Stimulated activated CD4-positive, alpha-beta T cell treated with anti-CD3 and anti-CD28 coated beads, Interleukin-4, amount 100 ng/mL, for 4 hours (primary cell): ENCODE measurements around the gene CAPRIN1.

Source experiments
- DNase-seq, 2 experiments: peaks; one replicate each; pipeline ENCODE4 v3.0.0-alpha.2; 2020

The CAPRIN1 gene

DNA sequence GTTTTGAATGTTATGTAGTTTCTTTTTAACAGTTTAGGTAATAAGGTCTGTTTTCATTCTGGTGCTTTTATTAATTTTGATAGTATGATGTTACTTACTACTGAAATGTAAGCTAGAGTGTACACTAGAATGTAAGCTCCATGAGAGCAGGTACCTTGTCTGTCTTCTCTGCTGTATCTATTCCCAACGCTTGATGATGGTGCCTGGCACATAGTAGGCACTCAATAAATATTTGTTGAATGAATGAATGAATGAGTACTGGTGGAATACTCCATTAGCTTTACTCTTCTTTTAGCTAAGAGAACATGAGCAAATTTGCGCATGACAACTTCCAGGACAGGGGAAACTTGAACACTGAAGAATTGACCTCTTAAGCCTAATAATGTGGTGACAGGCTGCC is 47.3 kb downstream of the CAPRIN1 start:
- DNase-seq = no peak

DNA sequence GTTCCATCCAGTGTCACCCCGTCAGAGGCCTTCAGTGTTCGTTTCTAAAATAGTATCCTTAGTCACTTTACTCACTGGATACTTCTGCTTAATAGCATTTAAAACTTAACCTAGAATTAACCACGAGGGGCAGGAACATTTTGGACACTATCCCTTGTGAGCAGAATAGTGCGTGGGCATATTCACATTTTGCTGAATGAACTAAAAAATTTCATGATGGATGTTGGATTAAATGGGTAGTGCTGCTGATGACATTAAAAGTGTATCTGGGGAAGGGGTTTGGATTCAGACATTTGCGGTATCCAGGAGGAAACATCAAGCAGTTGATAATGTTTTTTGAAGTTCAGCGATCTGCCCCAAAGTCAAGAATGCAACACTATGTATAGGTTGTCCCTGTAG is 53.1 kb downstream of the CAPRIN1 start:
- DNase-seq = no peak

DNA sequence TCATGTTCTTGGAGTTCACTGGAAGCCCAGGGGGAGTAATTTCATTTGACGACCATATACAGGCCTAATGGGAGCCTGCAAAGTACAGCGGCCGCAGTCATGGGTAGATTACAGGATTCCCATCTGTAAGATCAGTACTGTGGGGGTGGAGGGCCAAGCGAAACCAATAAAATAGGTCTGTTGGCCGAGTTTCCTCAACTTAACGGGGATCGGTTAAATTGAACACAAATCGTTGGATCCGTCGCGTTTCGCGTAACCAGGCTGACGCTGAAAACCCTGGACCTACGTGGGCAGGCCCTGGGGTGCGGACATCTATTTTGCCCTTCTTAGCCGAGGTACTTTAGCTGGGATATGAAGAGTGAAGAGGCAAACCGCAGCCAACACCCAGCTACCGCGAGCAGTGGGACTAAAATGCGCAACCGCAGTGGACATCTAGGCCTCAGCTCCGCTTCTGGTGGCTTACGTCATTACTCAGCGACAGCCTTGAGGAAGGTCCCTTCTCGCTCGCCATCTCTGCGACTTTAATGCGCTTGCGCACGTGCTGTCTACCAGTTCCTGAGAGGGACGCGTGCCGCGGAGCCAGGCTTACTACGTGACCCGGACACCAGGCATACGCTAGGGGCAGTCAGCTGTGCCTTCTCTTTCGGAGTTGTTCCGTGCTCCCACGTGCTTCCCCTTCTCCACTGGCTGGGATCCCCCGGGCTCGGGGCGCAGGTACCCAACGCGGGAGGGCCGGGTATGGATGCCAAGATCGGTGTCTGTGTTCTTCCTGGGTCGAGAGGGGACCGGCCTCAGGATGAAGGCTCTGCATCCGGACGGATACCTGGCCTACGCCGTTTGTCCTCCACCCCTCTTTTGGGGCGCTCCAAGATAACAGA is 53.8 kb downstream of the CAPRIN1 start, which contains the start of gene NAT10:
NAT10 (plus strand) TSS at position 551 of the 878 bp plus-strand sequence. CDS start 2,597 bp downstream, outside the sequence.
- peak; percentile 91 to 98 for DNase-seq

DNA sequence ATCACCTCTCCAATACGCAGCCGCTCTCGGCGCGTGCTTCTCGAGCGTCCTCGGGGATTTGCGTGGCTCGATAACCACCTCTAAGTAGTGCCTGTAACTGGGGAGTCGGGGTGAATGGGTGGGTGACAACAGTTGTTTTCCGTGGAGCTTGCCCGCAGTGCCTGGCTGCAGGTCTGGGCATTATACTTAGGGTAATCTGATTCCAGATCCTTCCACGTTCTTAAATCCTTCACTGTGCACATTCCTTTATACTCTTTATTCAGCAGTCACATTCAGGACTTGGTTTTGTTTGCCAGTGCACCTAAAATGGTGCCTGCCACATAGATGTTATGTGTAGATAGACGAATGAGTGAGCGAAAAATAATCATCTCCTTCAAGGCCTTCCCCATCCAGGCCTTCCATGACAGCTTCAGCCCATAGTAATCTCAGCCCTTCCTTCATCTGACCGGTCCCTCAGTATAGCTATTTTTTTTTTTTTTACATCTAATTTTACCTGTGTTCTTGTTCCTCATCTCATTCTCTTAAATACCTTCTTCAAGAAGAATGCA is 54.5 kb downstream of the CAPRIN1 start:
- no peak for DNase-seq

DNA sequence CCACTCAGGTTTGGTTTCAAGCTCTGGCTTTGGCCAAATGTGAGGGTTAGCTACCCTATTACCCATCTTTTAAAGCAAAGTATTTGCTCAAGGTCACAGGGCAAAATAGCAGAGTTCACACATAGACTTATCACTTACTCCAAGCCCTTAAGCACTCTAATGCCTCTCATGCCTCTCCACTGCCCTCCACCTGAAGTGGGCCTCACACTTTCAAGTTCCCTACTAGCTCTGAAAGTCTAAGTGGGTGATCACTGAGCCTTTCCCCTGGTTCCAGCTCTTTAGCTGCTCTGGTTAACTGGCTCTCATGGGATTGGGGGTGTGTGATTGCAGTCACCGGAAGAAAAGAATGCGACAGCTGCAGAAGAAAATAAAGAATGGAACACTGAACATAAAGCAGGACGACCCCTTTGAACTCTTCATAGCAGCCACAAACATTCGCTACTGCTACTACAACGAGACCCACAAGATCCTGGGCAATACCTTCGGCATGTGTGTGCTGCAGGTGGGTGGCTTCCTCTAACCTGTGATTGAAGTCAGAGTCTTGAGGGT is 60.3 kb downstream of the CAPRIN1 start:
- DNase-seq = no peak

DNA sequence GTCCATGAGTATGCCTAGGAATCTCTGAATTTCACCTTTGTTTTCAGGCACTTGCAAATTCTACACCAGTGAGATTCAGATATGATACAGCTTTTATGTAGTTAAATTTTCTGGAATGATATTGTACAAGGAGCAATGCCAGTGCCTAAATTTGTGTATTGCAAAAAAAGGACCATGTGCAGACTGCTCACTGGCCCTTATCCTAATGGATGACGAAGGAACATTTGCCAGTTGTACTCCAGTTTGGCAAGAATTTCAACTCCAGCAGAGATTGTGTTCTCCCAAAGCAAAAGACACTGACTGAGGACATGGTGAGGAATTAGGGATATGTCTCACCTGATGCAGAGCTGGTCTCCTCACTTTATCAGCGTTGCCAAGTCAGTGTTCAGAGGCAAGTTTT is 62.5 kb downstream of the CAPRIN1 start:
- no peak for DNase-seq

DNA sequence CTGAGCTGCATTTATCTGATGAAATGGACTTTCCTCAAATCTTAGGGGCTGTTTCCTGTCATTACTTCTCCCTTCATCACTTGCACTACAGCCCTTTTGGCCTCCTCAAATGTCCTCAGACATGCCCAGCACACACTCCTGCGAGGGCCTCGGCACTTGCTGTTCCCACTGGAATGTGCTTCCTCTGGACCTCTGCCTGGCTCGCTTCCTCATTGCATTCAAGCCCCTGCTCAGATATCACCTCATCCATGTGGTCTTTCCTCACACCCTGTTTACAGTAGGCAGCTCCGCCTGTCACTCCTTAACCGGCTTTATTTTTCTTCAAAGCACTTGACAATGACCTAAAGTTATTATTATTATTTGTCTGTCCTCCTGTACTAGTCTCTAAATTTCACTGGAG is 62.9 kb downstream of the CAPRIN1 start:
- DNase-seq = no peak

DNA sequence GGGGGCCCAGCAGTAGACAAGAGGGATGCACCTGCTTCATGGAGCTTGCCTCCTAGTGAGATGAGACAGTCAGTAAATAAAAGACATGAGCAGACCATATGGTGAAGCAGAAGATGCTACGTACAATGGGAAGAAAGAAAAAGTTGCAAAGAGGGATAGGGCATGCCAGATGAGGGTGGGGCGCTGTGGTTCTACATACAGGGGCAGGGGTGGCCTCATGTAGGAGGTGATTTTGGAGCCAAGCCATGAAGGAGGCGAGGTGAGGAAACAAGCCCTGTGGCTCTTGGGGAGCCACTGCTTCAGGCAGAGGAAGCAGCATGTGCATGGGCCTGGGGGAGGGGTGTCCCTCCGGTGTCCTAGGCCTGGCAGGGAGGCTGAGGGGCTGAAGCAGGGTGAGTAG is 69.1 kb downstream of the CAPRIN1 start:
- DNase-seq = no peak

DNA sequence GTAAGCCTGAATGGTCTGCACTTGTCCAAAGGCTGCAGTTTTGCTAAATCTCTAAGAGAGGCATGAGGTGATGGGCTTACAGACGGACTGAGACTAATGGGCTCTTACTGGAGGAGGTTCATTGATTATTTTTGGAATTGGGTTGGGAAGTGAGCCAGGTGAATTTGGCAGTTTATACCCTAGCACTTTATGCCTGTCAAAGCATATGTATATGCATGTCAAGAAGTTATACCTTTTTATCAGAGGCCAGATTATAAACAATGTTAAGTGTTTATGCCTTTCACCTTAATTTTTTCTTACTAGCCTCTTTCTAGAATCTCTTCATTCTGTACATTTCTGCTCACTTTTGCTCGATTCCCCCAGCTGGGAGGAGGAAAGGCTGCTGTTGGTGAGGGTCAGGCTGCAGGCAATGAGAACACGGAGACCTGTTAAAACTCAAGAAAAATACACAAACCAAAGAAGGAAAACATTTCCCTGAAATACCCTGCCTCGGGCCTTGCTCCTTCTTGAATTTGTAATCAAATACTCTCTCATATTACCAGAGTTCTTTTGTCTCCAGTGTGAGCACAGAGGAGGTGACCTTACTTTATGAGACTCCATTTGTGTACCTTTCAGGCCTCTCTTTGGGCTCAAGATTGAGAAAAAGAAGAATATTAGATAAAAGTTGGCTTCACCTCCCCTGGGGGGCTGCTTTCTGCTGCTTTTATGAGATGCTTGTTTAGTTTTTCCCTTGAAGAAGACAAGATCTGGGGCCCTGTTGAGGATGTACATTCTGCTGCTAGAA is 73.5 kb downstream of the CAPRIN1 start:
- no peak for DNase-seq

DNA sequence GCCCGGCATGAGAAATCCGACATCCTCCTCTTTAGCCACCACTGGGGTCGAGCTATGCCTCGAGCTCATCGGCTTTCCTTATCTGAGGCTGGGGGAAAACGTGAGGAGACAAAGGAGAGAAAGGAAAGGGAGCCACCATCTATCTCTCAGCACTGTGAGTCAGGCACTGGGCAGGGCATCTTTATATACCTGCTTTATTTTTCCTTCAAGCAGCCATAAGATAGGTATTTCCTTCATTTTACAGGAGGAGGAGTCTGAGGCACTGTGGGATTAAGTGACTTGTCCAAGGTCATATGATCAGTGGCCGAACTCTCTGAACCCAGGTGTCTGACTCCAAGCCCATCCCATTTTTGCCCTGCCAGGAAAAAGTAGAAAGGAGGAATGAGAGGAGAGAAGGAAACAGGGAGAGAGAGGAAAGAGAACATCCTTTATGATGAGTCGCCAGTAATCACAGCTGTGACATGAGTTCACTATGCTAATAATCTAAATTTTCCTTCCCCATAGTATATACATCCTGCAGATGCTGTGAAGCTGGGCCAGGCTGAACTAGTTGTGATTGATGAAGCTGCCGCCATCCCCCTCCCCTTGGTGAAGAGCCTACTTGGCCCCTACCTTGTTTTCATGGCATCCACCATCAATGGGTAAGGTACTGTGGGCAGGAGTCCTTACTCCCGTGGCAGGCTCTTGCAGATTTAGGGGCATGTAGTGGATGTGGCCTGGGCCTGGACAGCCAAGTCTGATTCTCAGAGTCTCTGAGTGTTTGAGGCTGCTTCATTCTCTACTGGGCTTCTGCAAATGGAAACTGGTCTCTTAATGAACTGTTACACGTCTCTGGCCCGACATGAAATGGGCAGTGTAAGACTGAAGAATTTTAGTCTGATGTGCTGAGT is 75.7 kb downstream of the CAPRIN1 start:
- DNase-seq = no peak

DNA sequence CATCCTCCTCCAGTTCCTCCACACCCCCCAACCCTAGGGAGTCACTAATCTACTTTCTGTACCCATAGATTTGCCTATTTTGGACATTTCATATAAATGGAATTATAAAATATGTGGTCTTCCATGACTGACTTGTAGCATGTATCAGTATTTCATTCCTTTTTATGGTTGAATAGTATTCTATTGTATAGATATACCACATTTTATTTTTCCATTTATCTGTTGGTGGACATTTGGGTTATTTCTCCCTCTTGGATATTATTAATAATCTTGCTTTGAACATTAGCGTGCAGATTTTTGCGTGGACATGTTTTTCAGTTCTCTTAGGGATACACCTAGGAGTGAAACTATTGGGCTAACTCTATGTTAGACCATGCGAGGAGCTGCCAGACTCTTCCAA is 77.3 kb downstream of the CAPRIN1 start:
- DNase-seq = no peak

DNA sequence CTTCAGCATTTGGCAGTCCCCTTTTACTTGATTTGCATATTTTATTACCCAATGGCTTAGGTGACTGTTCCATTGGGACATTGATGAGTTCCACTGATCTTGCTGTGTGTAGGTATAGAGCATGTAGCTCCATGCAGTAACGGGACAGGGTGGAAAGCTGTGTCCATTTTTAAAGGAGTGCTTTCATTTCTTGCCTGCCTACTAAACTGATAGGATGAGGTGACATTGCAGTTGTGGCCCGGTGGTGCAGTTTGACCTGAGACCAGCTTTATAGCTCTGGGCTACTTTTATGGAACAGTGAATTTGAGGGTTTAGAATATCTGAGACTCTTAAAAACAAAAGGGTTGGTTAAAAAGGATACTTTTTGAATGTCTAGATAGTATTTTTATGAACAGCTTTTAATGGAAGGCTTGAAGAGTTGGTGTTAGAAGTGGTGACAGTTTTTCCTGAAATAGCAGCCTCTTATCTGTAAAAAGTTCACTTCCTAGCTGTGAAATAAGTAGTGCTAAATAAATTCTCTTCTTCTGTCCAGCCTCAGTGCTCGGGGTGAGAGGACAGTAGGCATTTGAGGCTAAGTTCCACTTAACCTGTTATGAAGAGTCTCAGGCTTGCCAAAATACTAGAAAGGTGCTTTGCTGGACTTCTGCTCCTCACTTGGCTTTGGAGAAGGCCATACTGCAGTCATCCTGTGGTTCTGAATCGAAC is 80.9 kb downstream of the CAPRIN1 start:
- DNase-seq = no peak

DNA sequence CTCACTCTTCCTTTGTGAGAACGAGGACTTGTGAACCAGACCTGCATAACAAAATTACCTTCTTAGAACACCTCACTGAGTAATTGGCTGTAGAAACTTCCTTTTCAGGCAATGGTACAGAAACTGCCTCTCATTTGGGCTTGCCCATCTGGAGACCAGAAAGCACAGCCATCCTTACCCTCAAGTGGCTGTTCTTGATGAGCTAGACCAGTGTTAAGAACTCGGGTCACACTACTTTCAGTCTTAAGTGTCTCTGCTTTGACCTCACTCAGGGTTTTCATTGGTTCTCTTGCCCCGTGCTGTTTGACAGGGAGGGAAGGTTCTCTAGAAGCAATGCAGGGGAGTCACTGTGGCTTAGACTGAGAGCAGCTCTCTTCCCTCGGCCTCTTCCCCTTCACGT is 83.2 kb downstream of the CAPRIN1 start:
- no peak for DNase-seq

DNA sequence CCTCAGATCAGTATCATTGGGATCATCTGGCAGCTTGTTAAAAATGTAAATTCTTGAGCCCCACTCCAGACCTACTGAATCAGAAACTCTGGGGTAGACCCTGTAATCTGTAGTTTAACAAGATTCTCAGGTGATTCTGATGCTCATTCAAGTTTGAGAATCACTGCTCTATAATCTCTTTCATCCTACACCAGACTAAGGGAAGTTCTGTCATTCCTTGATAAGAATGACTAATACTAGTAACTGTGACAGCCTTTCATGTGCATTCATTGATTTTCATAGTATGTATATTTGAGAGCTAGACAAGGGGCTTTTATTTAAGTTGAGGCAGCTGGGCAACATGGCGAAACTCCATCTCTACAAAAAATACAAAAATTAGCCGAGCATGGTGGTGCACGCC is 83.9 kb downstream of the CAPRIN1 start:
- no peak for DNase-seq

DNA sequence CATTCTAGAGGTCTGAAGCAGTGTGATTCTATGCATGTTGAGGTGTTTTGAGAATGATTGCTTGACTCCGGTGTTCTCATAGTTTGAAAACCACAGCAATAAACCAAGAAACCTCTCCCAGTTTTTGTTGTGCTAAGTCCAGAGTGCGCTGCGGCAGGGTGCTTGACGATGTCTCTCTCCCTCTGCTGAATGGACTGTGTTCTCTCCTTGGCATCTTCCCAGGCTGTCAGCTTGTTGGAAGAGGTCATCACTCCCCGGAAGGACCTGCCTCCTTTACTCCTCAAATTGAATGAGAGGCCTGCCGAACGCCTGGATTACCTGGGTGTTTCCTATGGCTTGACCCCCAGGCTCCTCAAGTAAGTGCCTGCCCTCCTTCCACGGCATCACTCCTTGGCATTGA is 84.9 kb downstream of the CAPRIN1 start:
- DNase-seq = no peak

DNA sequence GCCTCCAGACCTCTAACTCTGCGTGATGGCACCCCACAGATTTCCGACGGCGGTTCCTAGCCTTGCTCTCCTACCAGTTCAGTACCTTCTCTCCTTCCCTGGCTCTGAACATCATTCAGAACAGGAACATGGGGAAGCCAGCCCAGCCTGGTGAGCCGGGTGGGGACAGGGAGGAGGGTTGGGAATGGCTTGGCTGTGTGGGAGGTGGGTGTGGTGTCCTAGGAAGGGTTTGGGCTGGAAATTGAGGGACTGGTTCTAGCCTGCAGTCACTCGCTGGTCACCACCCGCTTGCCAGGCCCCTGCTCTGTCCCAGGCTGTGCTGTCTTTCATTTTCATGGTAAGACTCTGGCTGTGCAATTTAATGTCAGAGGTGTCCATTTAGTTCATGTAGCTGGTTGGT is 87.8 kb downstream of the CAPRIN1 start:
- DNase-seq = no peak

DNA sequence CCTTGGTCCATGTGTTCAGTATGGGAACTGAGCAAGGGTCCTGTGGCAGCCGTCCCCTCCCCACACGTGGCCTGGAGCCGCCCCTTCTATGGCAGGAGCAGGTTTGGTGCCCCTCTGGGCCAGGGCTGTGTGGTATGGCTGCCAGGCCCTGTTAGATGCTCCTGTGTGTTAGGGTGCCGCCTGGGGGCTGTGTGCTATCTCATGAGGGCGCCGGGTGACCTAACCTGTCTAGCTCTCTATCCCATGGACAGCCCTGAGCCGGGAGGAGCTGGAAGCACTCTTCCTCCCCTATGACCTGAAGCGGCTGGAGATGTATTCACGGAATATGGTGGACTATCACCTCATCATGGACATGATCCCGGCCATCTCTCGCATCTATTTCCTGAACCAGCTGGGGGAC is 88.6 kb downstream of the CAPRIN1 start:
- no peak for DNase-seq

DNA sequence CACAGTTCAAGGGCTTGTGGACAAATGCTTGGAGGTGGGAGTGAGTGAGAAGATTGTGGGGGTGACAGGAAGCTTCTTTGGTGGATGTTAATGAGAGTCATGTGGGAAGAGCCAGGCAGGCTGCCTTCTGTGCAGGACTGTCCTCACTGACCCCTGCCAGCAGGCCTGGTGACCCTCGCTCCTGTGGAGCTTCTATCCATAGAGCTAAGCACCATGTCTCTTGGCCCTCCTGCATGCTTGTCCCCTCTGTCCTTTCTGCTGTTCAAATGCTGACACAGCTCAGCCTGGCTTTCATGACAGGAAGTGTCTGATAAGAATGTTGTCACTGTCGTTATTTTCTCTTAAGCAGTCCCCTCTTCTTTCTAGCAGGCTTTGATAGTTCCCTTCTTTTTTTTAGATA is 91.5 kb downstream of the CAPRIN1 start:
- DNase-seq = no peak

DNA sequence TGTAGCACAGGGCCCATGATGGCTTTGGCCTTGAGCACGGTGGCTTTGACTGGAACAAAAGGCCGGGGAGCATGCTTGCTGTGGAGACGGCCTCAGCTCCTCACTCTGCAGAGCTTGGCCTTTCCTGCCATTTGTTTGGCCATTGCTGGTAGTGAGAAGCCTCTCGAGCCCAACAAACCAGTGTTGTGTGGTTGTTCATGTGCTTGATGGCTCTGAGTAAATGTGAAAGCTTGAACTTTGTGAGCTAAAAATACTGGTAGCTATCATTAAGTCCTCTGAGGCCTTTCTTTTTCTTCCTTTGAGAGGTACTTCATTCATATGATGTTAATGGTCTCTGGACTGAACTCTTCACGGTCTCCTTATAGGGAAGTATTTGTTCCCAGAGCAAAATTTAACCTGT is 93.5 kb downstream of the CAPRIN1 start:
- DNase-seq = no peak

DNA sequence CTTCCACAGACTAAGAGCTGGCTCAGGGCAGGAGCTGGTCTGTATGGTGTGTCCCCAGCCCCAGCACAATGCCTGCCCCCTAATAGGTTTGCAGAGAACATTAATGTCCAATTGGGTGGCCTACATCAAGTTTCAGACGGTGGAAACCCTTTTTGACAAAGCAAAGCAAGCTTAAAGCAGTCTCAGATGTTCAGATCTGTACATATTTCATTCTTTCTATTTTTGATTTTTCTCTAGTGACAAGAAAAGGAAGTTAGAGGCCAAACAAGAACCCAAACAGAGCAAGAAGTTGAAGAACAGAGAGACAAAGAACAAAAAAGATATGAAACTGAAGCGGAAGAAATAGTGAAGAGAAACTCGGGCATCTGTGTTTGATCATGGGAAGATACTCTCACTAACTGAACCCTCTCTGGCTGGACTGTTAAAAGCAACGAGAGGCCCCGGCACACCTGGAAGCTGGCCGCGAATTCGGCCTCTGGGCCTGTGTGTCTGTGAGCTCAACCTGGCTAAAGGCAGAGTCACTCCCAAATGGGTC is 94.4 kb downstream of the CAPRIN1 start:
- DNase-seq = no peak

DNA sequence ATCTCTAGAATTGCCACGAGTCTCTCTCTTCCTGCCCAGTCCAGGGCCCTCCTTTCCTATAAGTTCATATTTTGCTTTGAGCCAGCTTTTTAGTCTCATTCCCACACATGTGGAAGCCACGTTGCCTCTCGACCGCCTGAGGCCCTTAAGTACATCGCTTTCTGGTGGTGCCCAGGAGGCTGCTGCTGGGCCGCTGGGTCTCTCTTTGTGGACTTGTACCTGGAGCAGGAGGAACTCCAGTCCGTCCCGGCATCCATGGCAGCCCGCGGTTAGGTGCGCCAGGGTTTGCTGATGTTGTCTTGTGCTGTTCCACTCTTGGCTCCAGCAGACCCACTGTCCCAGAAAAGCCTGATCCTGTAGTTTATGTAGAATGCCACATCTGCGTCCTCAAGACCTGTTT is 94.9 kb downstream of the CAPRIN1 start:
- DNase-seq = no peak

DNA sequence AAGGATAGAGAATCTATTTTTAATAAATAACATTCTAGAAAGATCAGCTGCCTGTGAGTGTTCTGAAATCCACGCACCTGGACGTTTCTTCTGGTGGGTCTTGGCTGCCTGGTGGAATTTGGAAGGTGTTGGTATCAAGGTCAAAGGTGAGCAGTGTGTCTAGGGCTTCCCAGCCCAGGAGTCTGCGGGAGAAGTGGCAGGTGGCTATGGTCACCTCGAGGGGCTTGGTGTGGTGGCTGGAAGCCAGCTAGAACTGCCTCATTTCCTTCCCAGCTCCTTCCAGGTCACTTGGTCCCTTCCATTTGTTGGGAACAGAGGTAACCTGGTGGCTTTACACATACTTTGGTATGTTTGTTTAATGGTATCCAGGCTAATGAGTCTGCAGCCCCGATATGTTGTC is 95.3 kb downstream of the CAPRIN1 start:
- DNase-seq = no peak
